Measurements from ENCODE around the gene GKN2. TPM values are rescaled to one million over a fixed set of nuclear protein-coding genes. Genes with fewer than 3 reads are reported as not detected.
"Not testable (repeated sequence)": the region's sequence is repeated elsewhere in the genome, so short reads cannot be mapped to it uniquely, and the experiment has no call there.

The GKN2 gene
- total RNA-seq, 2 experiments from 2014 or later: not detected

DNA sequence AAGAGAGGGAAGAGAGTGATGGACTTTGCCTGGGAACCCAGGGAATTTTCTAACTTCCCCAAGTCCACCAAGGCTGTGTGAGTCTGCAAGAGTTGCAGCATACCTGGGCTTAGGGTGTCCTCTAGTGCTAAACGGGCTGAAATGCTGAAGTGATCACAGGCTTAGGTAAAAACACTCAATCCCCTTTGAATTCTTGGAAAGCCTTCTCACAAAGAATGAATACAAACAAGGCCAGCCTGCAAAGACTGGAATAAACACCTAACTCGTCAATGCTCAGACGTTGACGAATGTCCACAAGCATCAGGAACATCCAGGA lies 51.5 kb downstream of the GKN2 start:
- H3K4me1 Mint-ChIP-seq: no peaks in the 10 kb centered on the region
- H3K4me3 Mint-ChIP-seq: no peak overlapping the region
- no peak overlapping the region for H3K27ac Mint-ChIP-seq
- no peaks in the 10 kb centered on the region for H3K27me3 Mint-ChIP-seq
- no peak for DNase-seq
- peaks cover 8% of the 10 kb centered on the region for H3K9me3 Mint-ChIP-seq
- H3K36me3 Mint-ChIP-seq: no peaks in the 10 kb centered on the region

DNA sequence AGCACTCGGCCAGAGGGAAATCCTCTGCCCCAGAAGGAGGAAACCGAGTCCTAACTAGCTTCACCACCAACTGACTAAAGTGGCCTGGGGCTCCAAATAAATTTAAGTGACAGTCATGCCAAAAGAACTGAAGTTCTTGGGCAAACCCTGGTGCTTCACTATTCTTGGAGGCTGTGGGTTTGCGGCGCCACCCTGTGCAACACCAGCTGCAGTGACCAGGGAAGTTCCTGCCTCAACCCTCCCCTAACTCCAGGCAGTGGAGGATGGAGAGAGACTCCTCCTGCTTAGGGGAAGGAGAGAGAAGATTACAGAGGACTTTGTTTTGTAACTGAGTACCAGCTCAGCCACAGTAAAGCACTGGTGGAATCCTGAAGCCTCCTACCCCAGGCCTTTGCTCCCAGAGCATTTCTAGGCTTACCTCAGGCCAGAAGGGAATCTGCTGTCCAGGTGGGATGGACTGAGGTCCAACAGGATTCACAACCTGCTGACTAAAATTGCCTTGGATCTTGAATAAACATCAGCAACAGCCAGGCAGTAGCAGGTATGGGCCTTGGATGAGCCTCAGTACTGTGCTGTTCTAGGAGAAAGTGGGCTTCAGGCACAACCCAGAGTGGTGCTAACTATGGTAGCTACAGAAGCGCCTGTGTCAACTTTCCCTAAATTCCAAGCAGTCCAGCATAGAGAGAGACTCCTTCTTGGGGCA lies 52.0 kb downstream of the GKN2 start:
- peaks cover 8% of the 10 kb centered on the region for H3K9me3 Mint-ChIP-seq
- H3K27me3 Mint-ChIP-seq: no peaks in the 10 kb centered on the region
- no peak overlapping the region for H3K4me3 Mint-ChIP-seq
- no peak for DNase-seq
- H3K36me3 Mint-ChIP-seq: no peaks in the 10 kb centered on the region
- H3K27ac Mint-ChIP-seq: no peak overlapping the region
- no peaks in the 10 kb centered on the region for H3K4me1 Mint-ChIP-seq

DNA sequence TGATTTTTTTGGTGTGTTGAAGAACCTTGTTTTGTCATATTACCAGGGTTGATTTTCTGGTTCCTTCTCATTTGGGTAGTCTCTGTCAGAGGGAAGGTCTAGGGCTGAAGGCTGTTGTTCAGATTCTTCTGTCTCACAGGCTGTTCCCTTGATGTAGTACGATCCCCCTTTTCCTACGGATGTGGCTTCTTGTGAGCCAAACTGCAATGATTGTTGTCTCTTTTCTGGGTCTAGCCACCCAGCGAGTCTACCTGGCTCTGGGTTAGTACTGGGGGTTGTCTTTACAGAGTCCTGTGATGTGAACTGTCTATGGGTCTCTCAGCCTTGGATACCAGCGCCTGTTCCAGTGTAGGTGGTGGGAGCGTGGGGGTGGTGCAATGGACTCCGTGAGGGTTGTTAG lies 56.7 kb downstream of the GKN2 start:
- not testable (repeated sequence) for H3K27me3 Mint-ChIP-seq, H3K27ac Mint-ChIP-seq, H3K9me3 Mint-ChIP-seq, H3K36me3 Mint-ChIP-seq, H3K4me1 Mint-ChIP-seq, H3K4me3 Mint-ChIP-seq, DNase-seq

Other genes with a start within 250 kb of the GKN2 start
- gene ARHGAP25, start 218.1 kb downstream of the GKN2 start, total RNA-seq: 10 to 100 TPM; 47.4 to 51.0 TPM
- not detected for gene BMP10, start 81.5 kb downstream of the GKN2 start, total RNA-seq
- gene GKN1, start 21.7 kb upstream of the GKN2 start, total RNA-seq: not detected
- gene ANTXR1, start 60.3 kb upstream of the GKN2 start, total RNA-seq: 1 to 10 TPM in 1 of 2 experiments, under 1 TPM in 1; 0.91 to 1.1 TPM